Measurements from ENCODE around the gene DPF1. TPM values are rescaled to one million over a fixed set of nuclear protein-coding genes. Genes with fewer than 3 reads are reported as not detected.

Gene DPF1
- total RNA-seq, 1 experiment from 2014 or later = 2.5 TPM

- Histone ChIP-seq H3K4me2 (ENCODE audit: low read depth, low read length, poor library complexity, severe bottlenecking) (no peak overlapping the region), H3K9ac (ENCODE audit: low read length) (no peak overlapping the region), H2AFZ (ENCODE audit: low read length) (no peak overlapping the region), H3K9me2 (replicated peaks; ENCODE audit: insufficient read depth, low read length) (no peaks in the 10 kb centered on the region), H3K4me3 (ENCODE audit: low read length) (no peak overlapping the region), H3K9me3 (ENCODE audit: low read length) (no peaks in the 10 kb centered on the region), H3K27ac (ENCODE audit: low read length) (no peak overlapping the region), H3K27me3 (ENCODE audit: low read length) (no peaks in the 10 kb centered on the region), H3K4me1 (ENCODE audit: low read length) (no peaks in the 10 kb centered on the region), H3K79me2 (ENCODE audit: low read length) (no peaks in the 10 kb centered on the region), H4K20me1 (ENCODE audit: insufficient read depth, low read depth, low read length) (no peaks in the 10 kb centered on the region), H3K36me3 (ENCODE audit: insufficient read depth, low read length) (peaks cover 6% of the 10 kb centered on the region; the same call in 1 of the 2 replicates)
- no peak for DNase-seq
Measured at GRCh38 chr19:38204096-38204495, 19.9 kb downstream of the DPF1 start.

- Histone ChIP-seq H3K27me3 (ENCODE audit: low read length) (no peaks in the 10 kb centered on the region), H3K36me3 (ENCODE audit: insufficient read depth, low read length) (peaks cover 8% of the 10 kb centered on the region; the same call in 1 of the 2 replicates), H3K79me2 (ENCODE audit: low read length) (no peaks in the 10 kb centered on the region), H3K27ac (ENCODE audit: low read length) (no peak overlapping the region), H4K20me1 (ENCODE audit: insufficient read depth, low read depth, low read length) (no peaks in the 10 kb centered on the region), H3K4me2 (ENCODE audit: low read depth, low read length, poor library complexity, severe bottlenecking) (no peak overlapping the region), H3K9ac (ENCODE audit: low read length) (no peak overlapping the region), H3K9me3 (ENCODE audit: low read length) (no peaks in the 10 kb centered on the region), H3K4me3 (ENCODE audit: low read length) (no peak overlapping the region), H3K9me2 (replicated peaks; ENCODE audit: insufficient read depth, low read length) (no peaks in the 10 kb centered on the region), H2AFZ (ENCODE audit: low read length) (no peak overlapping the region), H3K4me1 (ENCODE audit: low read length) (no peaks in the 10 kb centered on the region)
- no peak for DNase-seq
Measured at GRCh38 chr19:38203197-38203596, 20.8 kb downstream of the DPF1 start.

- no peaks in the 10 kb centered on the region for H3K27me3 ChIP-seq (ENCODE audit: low read length)
- no peak overlapping the region for H3K9ac ChIP-seq (ENCODE audit: low read length)
- no peaks in the 10 kb centered on the region for H3K79me2 ChIP-seq (ENCODE audit: low read length)
- no peaks in the 10 kb centered on the region for H3K9me2 ChIP-seq (replicated peaks; ENCODE audit: insufficient read depth, low read length)
- DNase-seq = no peak
- H3K9me3 ChIP-seq (ENCODE audit: low read length) = no peaks in the 10 kb centered on the region
- H3K4me3 ChIP-seq (ENCODE audit: low read length) = no peak overlapping the region
- no peak overlapping the region for H2AFZ ChIP-seq (ENCODE audit: low read length)
- H3K4me1 ChIP-seq (ENCODE audit: low read length) = no peaks in the 10 kb centered on the region
- H3K36me3 ChIP-seq (ENCODE audit: insufficient read depth, low read length) = peaks cover 8% of the 10 kb centered on the region; the same call in 1 of the 2 replicates
- no peak overlapping the region for H3K27ac ChIP-seq (ENCODE audit: low read length)
- no peak overlapping the region for H3K4me2 ChIP-seq (ENCODE audit: low read depth, low read length, poor library complexity, severe bottlenecking)
- H4K20me1 ChIP-seq (ENCODE audit: insufficient read depth, low read depth, low read length) = no peaks in the 10 kb centered on the region
Measured at GRCh38 chr19:38202504-38202903, 21.5 kb downstream of the DPF1 start.

GRCh38 chr19:38201731-38202130 lies 22.3 kb downstream of the DPF1 start:
- no peaks in the 10 kb centered on the region for H3K4me1 ChIP-seq (ENCODE audit: low read length)
- H3K27me3 ChIP-seq (ENCODE audit: low read length) = no peaks in the 10 kb centered on the region
- H3K9ac ChIP-seq (ENCODE audit: low read length) = no peak overlapping the region
- no peak overlapping the region for H3K4me3 ChIP-seq (ENCODE audit: low read length)
- no peak overlapping the region for H2AFZ ChIP-seq (ENCODE audit: low read length)
- H4K20me1 ChIP-seq (ENCODE audit: insufficient read depth, low read depth, low read length) = no peaks in the 10 kb centered on the region
- H3K9me3 ChIP-seq (ENCODE audit: low read length) = no peaks in the 10 kb centered on the region
- H3K9me2 ChIP-seq (replicated peaks; ENCODE audit: insufficient read depth, low read length) = no peaks in the 10 kb centered on the region
- DNase-seq = no peak
- peaks cover 8% of the 10 kb centered on the region; the same call in 1 of the 2 replicates for H3K36me3 ChIP-seq (ENCODE audit: insufficient read depth, low read length)
- no peak overlapping the region for H3K27ac ChIP-seq (ENCODE audit: low read length)
- H3K79me2 ChIP-seq (ENCODE audit: low read length) = no peaks in the 10 kb centered on the region
- H3K4me2 ChIP-seq (ENCODE audit: low read depth, low read length, poor library complexity, severe bottlenecking) = no peak overlapping the region

GRCh38 chr19:38199340-38199739 lies 24.7 kb downstream of the DPF1 start:
- no peak for DNase-seq
- Histone ChIP-seq H3K36me3 (ENCODE audit: insufficient read depth, low read length) (peaks cover 8% of the 10 kb centered on the region; the same call in 1 of the 2 replicates), H3K9me2 (replicated peaks; ENCODE audit: insufficient read depth, low read length) (no peaks in the 10 kb centered on the region), H3K4me1 (ENCODE audit: low read length) (no peaks in the 10 kb centered on the region), H4K20me1 (ENCODE audit: insufficient read depth, low read depth, low read length) (no peaks in the 10 kb centered on the region), H2AFZ (ENCODE audit: low read length) (no peak overlapping the region), H3K27ac (ENCODE audit: low read length) (no peak overlapping the region), H3K9me3 (ENCODE audit: low read length) (no peaks in the 10 kb centered on the region), H3K9ac (ENCODE audit: low read length) (no peak overlapping the region), H3K4me2 (ENCODE audit: low read depth, low read length, poor library complexity, severe bottlenecking) (no peak overlapping the region), H3K79me2 (ENCODE audit: low read length) (no peaks in the 10 kb centered on the region), H3K27me3 (ENCODE audit: low read length) (no peaks in the 10 kb centered on the region), H3K4me3 (ENCODE audit: low read length) (no peak overlapping the region)

GRCh38 chr19:38197937-38198704 lies 25.9 kb downstream of the DPF1 start:
- DNase-seq = no peak
- no peaks in the 10 kb centered on the region for H3K9me3 ChIP-seq (ENCODE audit: low read length)
- no peak overlapping the region for H3K4me3 ChIP-seq (ENCODE audit: low read length)
- H3K27ac ChIP-seq (ENCODE audit: low read length) = no peak overlapping the region
- peaks cover 8% of the 10 kb centered on the region; the same call in 1 of the 2 replicates for H3K36me3 ChIP-seq (ENCODE audit: insufficient read depth, low read length)
- no peaks in the 10 kb centered on the region for H4K20me1 ChIP-seq (ENCODE audit: insufficient read depth, low read depth, low read length)
- no peak overlapping the region for H2AFZ ChIP-seq (ENCODE audit: low read length)
- H3K79me2 ChIP-seq (ENCODE audit: low read length) = no peaks in the 10 kb centered on the region
- no peak overlapping the region for H3K9ac ChIP-seq (ENCODE audit: low read length)
- no peaks in the 10 kb centered on the region for H3K27me3 ChIP-seq (ENCODE audit: low read length)
- H3K4me1 ChIP-seq (ENCODE audit: low read length) = no peaks in the 10 kb centered on the region
- no peaks in the 10 kb centered on the region for H3K9me2 ChIP-seq (replicated peaks; ENCODE audit: insufficient read depth, low read length)
- no peak overlapping the region for H3K4me2 ChIP-seq (ENCODE audit: low read depth, low read length, poor library complexity, severe bottlenecking)

- Histone ChIP-seq H3K79me2 (ENCODE audit: low read length) (no peaks in the 10 kb centered on the region), H4K20me1 (ENCODE audit: insufficient read depth, low read depth, low read length) (no peaks in the 10 kb centered on the region), H2AFZ (ENCODE audit: low read length) (no peak overlapping the region), H3K4me1 (ENCODE audit: low read length) (no peaks in the 10 kb centered on the region), H3K9me3 (ENCODE audit: low read length) (no peaks in the 10 kb centered on the region), H3K4me3 (ENCODE audit: low read length) (no peak overlapping the region), H3K4me2 (ENCODE audit: low read depth, low read length, poor library complexity, severe bottlenecking) (no peak overlapping the region), H3K27ac (ENCODE audit: low read length) (no peak overlapping the region), H3K36me3 (ENCODE audit: insufficient read depth, low read length) (0 out of 2 replicates have a peak, but pooled peaks cover 3% of the 10 kb centered on the region), H3K9me2 (replicated peaks; ENCODE audit: insufficient read depth, low read length) (no peaks in the 10 kb centered on the region), H3K9ac (ENCODE audit: low read length) (no peak overlapping the region), H3K27me3 (ENCODE audit: low read length) (no peaks in the 10 kb centered on the region)
- no peak for DNase-seq
Measured at GRCh38 chr19:38196948-38197656, 26.9 kb downstream of the DPF1 start.

- Histone ChIP-seq H3K27me3 (ENCODE audit: low read length) (no peaks in the 10 kb centered on the region), H3K9ac (ENCODE audit: low read length) (no peak overlapping the region), H3K4me3 (ENCODE audit: low read length) (no peak overlapping the region), H3K27ac (ENCODE audit: low read length) (no peak overlapping the region), H3K9me2 (replicated peaks; ENCODE audit: insufficient read depth, low read length) (no peaks in the 10 kb centered on the region), H2AFZ (ENCODE audit: low read length) (no peak overlapping the region), H3K36me3 (ENCODE audit: insufficient read depth, low read length) (0 out of 2 replicates have a peak, but pooled peaks cover 6% of the 10 kb centered on the region), H4K20me1 (ENCODE audit: insufficient read depth, low read depth, low read length) (no peaks in the 10 kb centered on the region), H3K4me2 (ENCODE audit: low read depth, low read length, poor library complexity, severe bottlenecking) (no peak overlapping the region), H3K79me2 (ENCODE audit: low read length) (no peaks in the 10 kb centered on the region), H3K9me3 (ENCODE audit: low read length) (no peaks in the 10 kb centered on the region), H3K4me1 (ENCODE audit: low read length) (no peaks in the 10 kb centered on the region)
- no peak for DNase-seq
Measured at GRCh38 chr19:38196245-38196837, 27.7 kb downstream of the DPF1 start.

All from Karpas-422 (cell line).